ENCODE measurements around the gene EPHA5. TPM values are rescaled to one million over a fixed set of nuclear protein-coding genes. Genes with fewer than 3 reads are reported as not detected.

Gene EPHA5
- polyA plus RNA-seq, 3 donors from 2014 or later: not detected

- DNase-seq: no peak
- Mint-ChIP-seq H3K4me3 (no peak overlapping the region), H3K9me3 (peaks cover 2 to 33% (median 14%) of the 10 kb centered on the region in 6 donors), H3K27me3 (ENCODE audit: low read depth in 3 of 3) (peaks cover 0 to 3% (median 0%) of the 10 kb centered on the region in 3 donors), H3K36me3 (no peaks in the 10 kb centered on the region), H3K27ac (no peak overlapping the region), H3K4me1 (no peaks in the 10 kb centered on the region)
Measured at GRCh38 chr4:65597697-65598096, 72.6 kb downstream of the EPHA5 start.

- no peak for DNase-seq
- H3K27ac Mint-ChIP-seq: no peak overlapping the region
- no peaks in the 10 kb centered on the region for H3K4me1 Mint-ChIP-seq
- peaks cover 4 to 34% (median 15%) of the 10 kb centered on the region in 6 donors for H3K9me3 Mint-ChIP-seq
- no peaks in the 10 kb centered on the region for H3K27me3 Mint-ChIP-seq (ENCODE audit: low read depth in 3 of 3)
- H3K4me3 Mint-ChIP-seq: no peak overlapping the region
- H3K36me3 Mint-ChIP-seq: no peaks in the 10 kb centered on the region
Measured at GRCh38 chr4:65592089-65592488, 78.2 kb downstream of the EPHA5 start.

GRCh38 chr4:65589921-65590320 lies 80.4 kb downstream of the EPHA5 start:
- H3K27ac Mint-ChIP-seq: no peak overlapping the region
- H3K27me3 Mint-ChIP-seq (ENCODE audit: low read depth in 3 of 3): no peaks in the 10 kb centered on the region
- H3K9me3 Mint-ChIP-seq: peaks cover 2 to 25% (median 12%) of the 10 kb centered on the region in 6 donors
- H3K4me3 Mint-ChIP-seq: no peak overlapping the region
- no peaks in the 10 kb centered on the region for H3K36me3 Mint-ChIP-seq
- no peaks in the 10 kb centered on the region for H3K4me1 Mint-ChIP-seq
- DNase-seq: no peak

- DNase-seq: no peak
- Mint-ChIP-seq H3K27me3 (ENCODE audit: low read depth in 3 of 3) (no peaks in the 10 kb centered on the region), H3K9me3 (peaks cover 2 to 26% (median 12%) of the 10 kb centered on the region in 6 donors), H3K4me3 (no peak overlapping the region), H3K27ac (no peak overlapping the region), H3K4me1 (no peaks in the 10 kb centered on the region), H3K36me3 (no peaks in the 10 kb centered on the region)
Measured at GRCh38 chr4:65589331-65589730, 81.0 kb downstream of the EPHA5 start.

- H3K4me3 Mint-ChIP-seq: no peak overlapping the region
- H3K36me3 Mint-ChIP-seq: peaks cover 0 to 2% (median 0%) of the 10 kb centered on the region in 3 donors
- no peaks in the 10 kb centered on the region for H3K27me3 Mint-ChIP-seq (ENCODE audit: low read depth in 3 of 3)
- no peak overlapping the region for H3K27ac Mint-ChIP-seq
- no peak for DNase-seq
- no peaks in the 10 kb centered on the region for H3K4me1 Mint-ChIP-seq
- H3K9me3 Mint-ChIP-seq: peaks cover 2 to 36% (median 7%) of the 10 kb centered on the region in 6 donors
Measured at GRCh38 chr4:65580551-65580950, 89.7 kb downstream of the EPHA5 start.

- DNase-seq: no peak
- no peaks in the 10 kb centered on the region for H3K36me3 Mint-ChIP-seq
- no peak overlapping the region for H3K4me3 Mint-ChIP-seq
- peaks cover 1 to 21% (median 11%) of the 10 kb centered on the region in 6 donors for H3K9me3 Mint-ChIP-seq
- no peak overlapping the region for H3K27ac Mint-ChIP-seq
- H3K4me1 Mint-ChIP-seq: no peaks in the 10 kb centered on the region
- no peaks in the 10 kb centered on the region for H3K27me3 Mint-ChIP-seq (ENCODE audit: low read depth in 3 of 3)
Measured at GRCh38 chr4:65566473-65566872, 103.8 kb downstream of the EPHA5 start.

- Mint-ChIP-seq H3K9me3 (peaks cover 0 to 16% (median 9%) of the 10 kb centered on the region in 6 donors), H3K27me3 (ENCODE audit: low read depth in 3 of 3) (no peaks in the 10 kb centered on the region), H3K27ac (no peak overlapping the region), H3K4me1 (no peaks in the 10 kb centered on the region), H3K36me3 (no peaks in the 10 kb centered on the region), H3K4me3 (no peak overlapping the region)
- no peak for DNase-seq
Measured at GRCh38 chr4:65561164-65561563, 109.1 kb downstream of the EPHA5 start.

- no peak for DNase-seq
- Mint-ChIP-seq H3K27me3 (ENCODE audit: low read depth in 3 of 3) (no peaks in the 10 kb centered on the region), H3K27ac (no peak overlapping the region), H3K9me3 (peaks cover 0 to 21% (median 6%) of the 10 kb centered on the region in 6 donors), H3K4me3 (no peak overlapping the region), H3K4me1 (no peaks in the 10 kb centered on the region), H3K36me3 (no peaks in the 10 kb centered on the region)
Measured at GRCh38 chr4:65559270-65559669, 111.0 kb downstream of the EPHA5 start.

GRCh38 chr4:65552057-65552456 lies 118.2 kb downstream of the EPHA5 start:
- no peak overlapping the region for H3K4me3 Mint-ChIP-seq

GRCh38 chr4:65550500-65550899 lies 119.8 kb downstream of the EPHA5 start:
- H3K27me3 Mint-ChIP-seq (ENCODE audit: low read depth in 3 of 3): no peaks in the 10 kb centered on the region
- H3K4me3 Mint-ChIP-seq: no peak overlapping the region
- no peaks in the 10 kb centered on the region for H3K4me1 Mint-ChIP-seq
- H3K9me3 Mint-ChIP-seq: peaks cover 4 to 42% (median 9%) of the 10 kb centered on the region in 6 donors
- no peaks in the 10 kb centered on the region for H3K36me3 Mint-ChIP-seq
- no peak overlapping the region for H3K27ac Mint-ChIP-seq
- DNase-seq: no peak

More at GRCh38 chr4:65552057-65552456, 118.2 kb downstream of the EPHA5 start:
- Mint-ChIP-seq H3K27ac (no peak overlapping the region), H3K27me3 (ENCODE audit: low read depth in 3 of 3) (no peaks in the 10 kb centered on the region), H3K4me1 (no peaks in the 10 kb centered on the region), H3K9me3 (peaks cover under 1 to 33% (median 6%) of the 10 kb centered on the region in 6 donors), H3K36me3 (no peaks in the 10 kb centered on the region)
- DNase-seq: no peak

- H3K27me3 Mint-ChIP-seq (ENCODE audit: low read depth in 3 of 3): no peaks in the 10 kb centered on the region
- H3K4me1 Mint-ChIP-seq: no peaks in the 10 kb centered on the region
- H3K4me3 Mint-ChIP-seq: no peak overlapping the region
- H3K9me3 Mint-ChIP-seq: peaks cover 9 to 43% (median 23%) of the 10 kb centered on the region in 6 donors
- H3K36me3 Mint-ChIP-seq: no peaks in the 10 kb centered on the region
- DNase-seq: no peak
- no peak overlapping the region for H3K27ac Mint-ChIP-seq
Measured at GRCh38 chr4:65546882-65547416, 123.3 kb downstream of the EPHA5 start.

GRCh38 chr4:65538571-65538970 lies 131.7 kb downstream of the EPHA5 start:
- H3K9me3 Mint-ChIP-seq: peaks cover 12 to 44% (median 18%) of the 10 kb centered on the region in 6 donors
- no peak overlapping the region for H3K27ac Mint-ChIP-seq
- H3K4me3 Mint-ChIP-seq: no peak overlapping the region
- H3K36me3 Mint-ChIP-seq: no peaks in the 10 kb centered on the region
- no peaks in the 10 kb centered on the region for H3K4me1 Mint-ChIP-seq
- H3K27me3 Mint-ChIP-seq (ENCODE audit: low read depth in 3 of 3): no peaks in the 10 kb centered on the region
- DNase-seq: no peak

GRCh38 chr4:65535113-65535512 lies 135.2 kb downstream of the EPHA5 start:
- Mint-ChIP-seq H3K4me1 (no peaks in the 10 kb centered on the region), H3K4me3 (no peak overlapping the region), H3K36me3 (no peaks in the 10 kb centered on the region), H3K9me3 (peaks cover 0 to 30% (median 10%) of the 10 kb centered on the region in 6 donors), H3K27ac (no peak overlapping the region), H3K27me3 (ENCODE audit: low read depth in 3 of 3) (no peaks in the 10 kb centered on the region)
- DNase-seq: no peak

GRCh38 chr4:65521666-65522065 lies 148.6 kb downstream of the EPHA5 start:
- H3K9me3 Mint-ChIP-seq: peaks cover 0 to 31% (median 10%) of the 10 kb centered on the region in 6 donors
- H3K4me1 Mint-ChIP-seq: no peaks in the 10 kb centered on the region
- H3K4me3 Mint-ChIP-seq: no peak overlapping the region
- peaks cover 0 to 3% (median 0%) of the 10 kb centered on the region in 3 donors for H3K27me3 Mint-ChIP-seq (ENCODE audit: low read depth in 3 of 3)
- DNase-seq: no peak
- H3K27ac Mint-ChIP-seq: no peak overlapping the region
- H3K36me3 Mint-ChIP-seq: no peaks in the 10 kb centered on the region

GRCh38 chr4:65515646-65516045 lies 154.6 kb downstream of the EPHA5 start:
- Mint-ChIP-seq H3K27me3 (ENCODE audit: low read depth in 3 of 3) (no peaks in the 10 kb centered on the region), H3K4me3 (no peak overlapping the region), H3K27ac (no peak overlapping the region), H3K4me1 (no peaks in the 10 kb centered on the region), H3K9me3 (peaks cover 4 to 47% (median 20%) of the 10 kb centered on the region in 6 donors), H3K36me3 (peaks cover 0 to 5% (median 0%) of the 10 kb centered on the region in 3 donors)
- DNase-seq: no peak

Data from immature natural killer cell (primary cell).